ENCODE data around the gene PACSIN1.

The PACSIN1 gene

GRCh38 chr6:34441526-34441925 lies 24.4 kb upstream of the PACSIN1 start:
- no peak for DNase-seq (ENCODE audit: low read depth)
- H3K4me3 ChIP-seq (ENCODE audit: low read length) = no peak overlapping the region

GRCh38 chr6:34445313-34445860 lies 20.5 kb upstream of the PACSIN1 start:
- no peak overlapping the region for H3K4me3 ChIP-seq (ENCODE audit: low read length)
- TF ChIP-seq CTCF (IDR thresholded peaks at IDR 0.05; ENCODE audit: insufficient read depth, low read depth, low read length, missing control alignments) = no peak
- peak; percentile 36 for DNase-seq (ENCODE audit: low read depth)

More at GRCh38 chr6:34441526-34441925, 24.4 kb upstream of the PACSIN1 start:
- TF ChIP-seq CTCF (IDR thresholded peaks at IDR 0.05; ENCODE audit: insufficient read depth, low read depth, low read length, missing control alignments) = no peak

GRCh38 chr6:34447386-34447785 lies 18.5 kb upstream of the PACSIN1 start:
- DNase-seq (ENCODE audit: low read depth) = no peak
- TF ChIP-seq CTCF (IDR thresholded peaks at IDR 0.05; ENCODE audit: insufficient read depth, low read depth, low read length, missing control alignments) = no peak
- no peak overlapping the region for H3K4me3 ChIP-seq (ENCODE audit: low read length)

GRCh38 chr6:34447910-34448309 lies 18.0 kb upstream of the PACSIN1 start:
- TF ChIP-seq CTCF (IDR thresholded peaks at IDR 0.05; ENCODE audit: insufficient read depth, low read depth, low read length, missing control alignments) = no peak
- DNase-seq (ENCODE audit: low read depth) = no peak

GRCh38 chr6:34451192-34451591 lies 14.7 kb upstream of the PACSIN1 start:
- no peak for DNase-seq (ENCODE audit: low read depth)
- TF ChIP-seq CTCF (IDR thresholded peaks at IDR 0.05; ENCODE audit: insufficient read depth, low read depth, low read length, missing control alignments) = no peak
- H3K4me3 ChIP-seq (ENCODE audit: low read length) = no peak overlapping the region

More at GRCh38 chr6:34447910-34448309, 18.0 kb upstream of the PACSIN1 start:
- H3K4me3 ChIP-seq (ENCODE audit: low read length) = no peak overlapping the region

- DNase-seq (ENCODE audit: low read depth) = no peak
- TF ChIP-seq CTCF (IDR thresholded peaks at IDR 0.05; ENCODE audit: insufficient read depth, low read depth, low read length, missing control alignments) = no peak
- H3K4me3 ChIP-seq (ENCODE audit: low read length) = no peak overlapping the region
Measured at GRCh38 chr6:34455831-34456230, 10.0 kb upstream of the PACSIN1 start.

GRCh38 chr6:34457382-34457741 lies 8.5 kb upstream of the PACSIN1 start:
- DNase-seq (ENCODE audit: low read depth) = no peak
- H3K4me3 ChIP-seq (ENCODE audit: low read length) = no peak overlapping the region
- TF ChIP-seq CTCF (IDR thresholded peaks at IDR 0.05; ENCODE audit: insufficient read depth, low read depth, low read length, missing control alignments) = no peak
